ENCODE results near the gene PDK3.

Gene PDK3

GRCh38 chrX:24478509-24478908 is 13.4 kb downstream of the PDK3 start:
- Histone ChIP-seq H3K4me3 (no peak overlapping the region), H3K27ac (peak overlapping the region in 1 of 2 donors; percentile 20)
- no peak for DNase-seq (ENCODE audit: low spot score)
- TF ChIP-seq CTCF (IDR thresholded peaks at IDR 0.05) = no peak

- H3K27ac ChIP-seq = peak overlapping the region; percentile 32 to 55
- DNase-seq (ENCODE audit: low spot score) = no peak
- TF ChIP-seq CTCF (IDR thresholded peaks at IDR 0.05) = no peak
- H3K4me3 ChIP-seq = no peak overlapping the region
Observed at GRCh38 chrX:24479924-24480323, 14.8 kb downstream of the PDK3 start.

GRCh38 chrX:24480400-24480865 is 15.3 kb downstream of the PDK3 start:
- peak overlapping the region in 1 of 2 donors; percentile 32 for H3K27ac ChIP-seq
- TF ChIP-seq CTCF (IDR thresholded peaks at IDR 0.05) = no peak
- no peak overlapping the region for H3K4me3 ChIP-seq
- DNase-seq (ENCODE audit: low spot score) = no peak

GRCh38 chrX:24482823-24483415 is 17.8 kb downstream of the PDK3 start:
- TF ChIP-seq CTCF (IDR thresholded peaks at IDR 0.05) = no peak
- no peak for DNase-seq (ENCODE audit: low spot score)
- Histone ChIP-seq H3K27ac (no peak overlapping the region), H3K4me3 (no peak overlapping the region)

- TF ChIP-seq CTCF (IDR thresholded peaks at IDR 0.05) = no peak
- H3K4me3 ChIP-seq = no peak overlapping the region
- DNase-seq (ENCODE audit: low spot score) = no peak
- H3K27ac ChIP-seq = no peak overlapping the region
Observed at GRCh38 chrX:24483596-24483995, 18.5 kb downstream of the PDK3 start.

- TF ChIP-seq CTCF (IDR thresholded peaks at IDR 0.05) = no peak
- no peak overlapping the region for H3K27ac ChIP-seq
- no peak for DNase-seq (ENCODE audit: low spot score)
- no peak overlapping the region for H3K4me3 ChIP-seq
Observed at GRCh38 chrX:24485323-24485722, 20.2 kb downstream of the PDK3 start.

GRCh38 chrX:24485976-24486680 is 21.0 kb downstream of the PDK3 start:
- TF ChIP-seq CTCF (IDR thresholded peaks at IDR 0.05) = no peak
- no peak for DNase-seq (ENCODE audit: low spot score)
- Histone ChIP-seq H3K4me3 (no peak overlapping the region), H3K27ac (peak overlapping the region in 1 of 2 donors; percentile 16)

All from coronary artery (tissue), 2 donors.